NOMO-1 treated with dmso at 0.1 percent for 144 hours (cell line): ENCODE measurements around the gene GEN1.

Source experiments
- DNase-seq: peaks from one replicate; lab custom pipeline; 2025; ENCODE audit not compliant: unreplicated experiment; lab: John Stamatoyannopoulos, UW

The GEN1 gene

GRCh38 chr2:17793803-17794354 is 39.9 kb downstream of the GEN1 start:
- DNase-seq = no peak

- DNase-seq = no peak
Measured at GRCh38 chr2:17795309-17795708, 41.4 kb downstream of the GEN1 start.

- no peak for DNase-seq
Measured at GRCh38 chr2:17798338-17798737, 44.4 kb downstream of the GEN1 start.

- no peak for DNase-seq
Measured at GRCh38 chr2:17799301-17800120, 45.6 kb downstream of the GEN1 start.

DNA sequence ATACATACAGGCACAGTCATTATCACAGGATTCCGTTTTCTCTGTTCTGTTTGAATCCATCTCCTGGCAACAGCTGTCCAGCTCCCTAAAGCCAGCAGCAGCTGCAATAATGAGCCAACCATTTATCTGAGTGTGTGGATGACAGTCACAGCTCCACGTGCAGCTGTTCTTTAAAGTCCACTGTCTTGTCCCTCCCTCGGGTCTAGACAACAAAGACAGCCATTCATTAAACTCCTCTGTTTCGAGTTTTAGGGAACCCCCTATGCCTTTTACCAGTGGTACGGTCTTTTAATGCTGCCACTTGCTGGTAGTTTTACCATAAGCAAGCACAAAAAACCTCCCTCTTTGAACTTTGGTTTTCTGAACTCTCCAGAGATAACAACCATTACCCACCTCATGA is 46.3 kb downstream of the GEN1 start:
- no peak for DNase-seq

DNA sequence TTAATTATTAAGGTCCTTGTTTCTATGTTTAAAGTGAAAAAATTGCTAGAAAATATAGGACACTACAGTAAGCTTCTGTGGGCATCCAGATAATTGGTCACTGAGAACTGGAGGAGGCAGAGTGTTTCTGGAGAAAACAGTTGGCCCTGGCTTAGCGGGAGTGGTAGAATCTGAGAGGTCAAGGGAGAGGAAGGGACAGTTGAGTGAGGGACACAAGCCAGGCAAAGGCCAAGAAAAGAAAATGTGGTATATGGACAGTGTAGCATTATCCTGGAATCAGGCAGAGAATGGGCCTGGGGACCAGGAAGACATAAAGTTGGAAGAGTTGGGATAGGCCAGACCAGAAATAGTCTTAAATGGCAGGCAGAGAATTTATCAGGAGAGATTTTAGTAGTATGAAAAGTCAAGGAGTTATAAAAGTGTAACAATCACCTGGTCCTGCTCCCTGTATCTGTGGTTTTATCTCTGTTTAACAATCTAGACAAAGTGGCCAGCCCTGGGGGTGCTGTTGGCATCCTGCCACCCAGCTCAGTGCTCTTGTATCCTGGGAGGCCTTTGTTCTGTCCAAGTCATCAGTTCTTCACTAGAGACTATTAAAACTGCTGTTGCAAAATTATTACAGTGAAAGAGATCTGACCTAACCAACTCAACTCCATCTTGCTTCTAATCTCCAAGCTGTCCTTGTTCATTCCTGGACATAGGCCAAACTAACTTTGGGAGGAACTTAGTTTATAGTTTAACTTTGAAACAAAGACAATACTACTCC is 46.9 kb downstream of the GEN1 start:
- DNase-seq = no peak

DNA sequence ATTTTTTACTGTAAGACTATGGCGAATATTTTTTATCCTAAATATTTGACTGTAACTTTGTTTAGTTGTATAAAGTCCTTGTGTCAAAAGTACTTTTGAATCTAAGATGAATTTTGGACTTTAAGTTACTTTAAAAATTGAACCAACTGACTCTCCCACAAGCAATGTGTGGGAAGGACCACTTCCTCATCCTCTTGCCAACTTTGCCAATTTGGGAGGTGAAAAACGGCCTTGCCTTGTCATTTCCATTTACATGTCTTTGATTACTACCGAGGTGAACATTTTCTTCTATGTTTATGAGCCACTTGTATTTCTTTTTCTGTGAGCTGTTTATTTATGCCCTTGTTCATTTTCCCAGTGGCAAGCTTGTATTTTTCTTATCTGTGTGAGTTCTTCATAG is 49.6 kb downstream of the GEN1 start:
- DNase-seq = no peak

DNA sequence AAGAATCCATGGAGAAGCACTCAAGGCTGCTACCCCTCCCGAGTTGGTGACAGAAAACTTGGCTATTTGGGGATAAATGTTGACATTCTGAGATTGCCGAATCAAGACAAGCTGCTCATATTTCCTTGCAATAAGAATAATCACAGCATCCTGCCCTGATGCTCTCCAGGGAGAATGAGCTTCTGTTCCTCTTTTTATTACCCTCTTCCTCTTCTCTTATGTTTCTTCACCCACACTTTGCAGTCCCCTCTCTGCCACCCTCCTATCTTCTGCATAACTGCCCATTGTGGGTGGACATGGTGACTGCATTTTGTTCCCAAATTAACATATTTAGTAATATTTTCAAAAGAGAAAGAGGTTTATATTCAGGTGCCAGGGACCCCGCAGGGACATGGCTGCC is 50.4 kb downstream of the GEN1 start:
- DNase-seq = peak; percentile 80

GRCh38 chr2:17805166-17805565 is 51.2 kb downstream of the GEN1 start:
- peak; percentile 36 for DNase-seq

- no peak for DNase-seq
Measured at GRCh38 chr2:17805717-17806363, 51.9 kb downstream of the GEN1 start.

GRCh38 chr2:17813010-17813741 is 59.2 kb downstream of the GEN1 start:
- DNase-seq = peak; percentile 57

GRCh38 chr2:17813742-17814473 is 60.0 kb downstream of the GEN1 start:
- DNase-seq = no peak

DNA sequence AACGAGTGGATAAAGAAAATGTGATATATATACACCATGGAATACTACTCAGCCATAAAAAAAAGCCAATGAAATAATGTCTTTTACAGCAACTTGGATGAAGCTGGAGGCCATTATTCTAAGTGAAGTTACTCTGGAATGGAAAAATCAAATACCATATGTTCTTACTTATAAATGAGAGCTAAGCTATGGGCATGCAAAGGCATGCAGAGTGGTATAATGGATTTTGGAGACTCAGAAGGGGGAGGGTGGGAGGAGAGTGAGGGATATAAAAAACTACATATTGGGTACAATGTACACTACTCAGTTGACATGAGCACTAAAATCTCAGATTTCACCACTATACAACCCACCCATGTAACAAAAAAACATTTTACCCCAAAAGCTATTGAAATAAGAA is 60.7 kb downstream of the GEN1 start:
- DNase-seq = no peak

- DNase-seq = no peak
Measured at GRCh38 chr2:17815468-17816184, 61.7 kb downstream of the GEN1 start.

DNA sequence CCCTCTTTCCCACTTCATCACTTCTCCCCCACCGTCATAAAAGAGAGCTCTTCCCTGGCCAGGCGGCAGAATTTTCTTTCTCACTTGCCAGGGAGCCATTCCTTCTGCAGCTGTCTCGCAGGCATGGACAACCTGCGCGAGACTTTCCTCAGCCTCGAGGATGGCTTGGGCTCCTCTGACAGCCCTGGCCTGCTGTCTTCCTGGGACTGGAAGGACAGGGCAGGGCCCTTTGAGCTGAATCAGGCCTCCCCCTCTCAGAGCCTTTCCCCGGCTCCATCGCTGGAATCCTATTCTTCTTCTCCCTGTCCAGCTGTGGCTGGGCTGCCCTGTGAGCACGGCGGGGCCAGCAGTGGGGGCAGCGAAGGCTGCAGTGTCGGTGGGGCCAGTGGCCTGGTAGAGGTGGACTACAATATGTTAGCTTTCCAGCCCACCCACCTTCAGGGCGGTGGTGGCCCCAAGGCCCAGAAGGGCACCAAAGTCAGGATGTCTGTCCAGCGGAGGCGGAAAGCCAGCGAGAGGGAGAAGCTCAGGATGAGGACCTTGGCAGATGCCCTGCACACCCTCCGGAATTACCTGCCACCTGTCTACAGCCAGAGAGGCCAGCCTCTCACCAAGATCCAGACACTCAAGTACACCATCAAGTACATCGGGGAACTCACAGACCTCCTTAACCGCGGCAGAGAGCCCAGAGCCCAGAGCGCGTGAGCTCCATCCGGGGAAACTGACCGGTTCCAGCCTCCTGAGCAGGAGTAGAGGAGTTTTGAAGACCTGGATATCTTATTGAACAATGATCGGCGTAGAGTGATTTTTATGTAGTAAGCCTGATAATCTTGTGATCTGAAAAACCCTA is 62.7 kb downstream of the GEN1 start, which contains the start of gene MSGN1:
TSS of gene MSGN1 (plus strand) at position 65 of the 850 bp plus-strand sequence. CDS start at position 124, 59 bp downstream.
- no peak for DNase-seq

- no peak for DNase-seq
Measured at GRCh38 chr2:17818235-17818815, 64.4 kb downstream of the GEN1 start.

DNA sequence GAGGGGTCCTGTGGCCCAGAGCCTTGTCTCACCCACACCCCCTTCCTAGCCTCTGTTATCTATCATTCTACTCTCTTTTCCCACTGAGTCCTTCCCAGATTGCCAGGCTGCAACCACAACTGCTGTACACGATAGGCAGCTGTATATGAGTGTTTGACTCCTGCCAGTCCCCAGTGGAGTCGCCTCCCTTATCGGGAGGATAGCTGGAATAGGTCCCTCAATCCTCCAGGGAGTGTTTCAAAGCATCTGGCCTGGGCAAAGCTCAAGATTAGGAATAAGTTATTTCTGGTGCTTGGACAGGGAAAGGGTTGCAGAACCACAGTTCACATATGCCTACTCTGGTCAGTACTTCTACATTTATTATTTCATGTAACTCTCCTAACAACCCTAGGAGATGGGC is 67.1 kb downstream of the GEN1 start:
- DNase-seq = no peak
